GM12892 (cell line): Measurements from ENCODE around the gene PACS2.

Experiments used
- DNase-seq: peaks from one replicate; pipeline ENCODE4 v3.0.0; 2011; ENCODE audit not compliant: insufficient read length
- FAIRE-seq: peaks from 2 replicates; lab custom pipeline; 2011; peaks lifted over from hg19 to GRCh38; lab: Jason Lieb, UNC
- POLR2A ChIP-seq: IDR thresholded peaks from 2 replicates; pipeline ENCODE4 v1.6.1; 2011; ENCODE audit warnings: low read depth, low read length, control low read depth
- POLR2AphosphoS5 ChIP-seq: IDR thresholded peaks from 2 replicates; pipeline ENCODE4 v1.6.1; 2011; ENCODE audit warnings: low read depth, low read length, control low read depth
- TAF1 ChIP-seq: IDR thresholded peaks from 2 replicates; pipeline ENCODE4 v1.6.1; 2011; ENCODE audit warnings: low read depth, mild to moderate bottlenecking, control low read depth, low read length, borderline replicate concordance

The PACS2 gene

GRCh38 chr14:105307052-105307727 is 7.4 kb upstream of the PACS2 start:
- no peak for FAIRE-seq
- no peak for DNase-seq
- TF ChIP-seq POLR2A (no peak), POLR2AphosphoS5 (no peak), TAF1 (no peak)

GRCh38 chr14:105309371-105309770 is 5.2 kb upstream of the PACS2 start:
- DNase-seq = no peak
- no peak for FAIRE-seq
- TF ChIP-seq POLR2A (no peak), POLR2AphosphoS5 (no peak), TAF1 (no peak)

- no peak for FAIRE-seq
Observed at GRCh38 chr14:105311838-105312237, 2.7 kb upstream of the PACS2 start.

GRCh38 chr14:105312973-105313372 is 1.6 kb upstream of the PACS2 start:
- no peak for FAIRE-seq
- no peak for TF ChIP-seq POLR2A
- TF ChIP-seq TAF1 = no peak
- no peak for TF ChIP-seq POLR2AphosphoS5
- no peak for DNase-seq

More at GRCh38 chr14:105311838-105312237, 2.7 kb upstream of the PACS2 start:
- DNase-seq = no peak
- TF ChIP-seq POLR2A (no peak), POLR2AphosphoS5 (no peak), TAF1 (no peak)

GRCh38 chr14:105313381-105314286 is 914 bp upstream of the PACS2 start:
- FAIRE-seq = peak; percentile 46
- no peak for DNase-seq
- TF ChIP-seq TAF1 (no peak), POLR2AphosphoS5 (no peak), POLR2A (no peak)

- DNase-seq = no peak
- TF ChIP-seq POLR2A (no peak), POLR2AphosphoS5 (no peak), TAF1 (no peak)
- FAIRE-seq = no peak
Observed at GRCh38 chr14:105315211-105315721, 718 bp downstream of the PACS2 start.

GRCh38 chr14:105315941-105316576 is 1.5 kb downstream of the PACS2 start:
- no peak for DNase-seq
- FAIRE-seq = no peak
- TF ChIP-seq POLR2A = no peak
- no peak for TF ChIP-seq TAF1
- TF ChIP-seq POLR2AphosphoS5 = no peak

GRCh38 chr14:105316577-105316941 is 2.0 kb downstream of the PACS2 start:
- TF ChIP-seq POLR2A (no peak), POLR2AphosphoS5 (no peak), TAF1 (no peak)
- no peak for DNase-seq
- FAIRE-seq = no peak

GRCh38 chr14:105316968-105317510 is 2.5 kb downstream of the PACS2 start:
- FAIRE-seq = no peak
- no peak for TF ChIP-seq POLR2A
- TF ChIP-seq TAF1 = no peak
- TF ChIP-seq POLR2AphosphoS5 = no peak
- no peak for DNase-seq

- DNase-seq (no peak), FAIRE-seq (no peak)
Observed at GRCh38 chr14:105317546-105317945, 3.0 kb downstream of the PACS2 start.

GRCh38 chr14:105322791-105323556 is 8.4 kb downstream of the PACS2 start:
- no peak for DNase-seq
- FAIRE-seq = no peak
- no peak for TF ChIP-seq POLR2AphosphoS5
- no peak for TF ChIP-seq TAF1
- TF ChIP-seq POLR2A = no peak

More at GRCh38 chr14:105317546-105317945, 3.0 kb downstream of the PACS2 start:
- TF ChIP-seq POLR2A = no peak
- no peak for TF ChIP-seq POLR2AphosphoS5
- no peak for TF ChIP-seq TAF1
